ENCODE measurements around the gene FCRL3. TPM values are rescaled to one million over a fixed set of nuclear protein-coding genes. Genes with fewer than 3 reads are reported as not detected.

Gene FCRL3
- total RNA-seq, 4 donors from 2014 or later: 0.21 TPM; not detected in 3

GRCh38 chr1:157641177-157641576, 59.4 kb downstream of the FCRL3 start:
- TF ChIP-seq POLR2A (IDR thresholded peaks at IDR 0.05): no peak
- TF ChIP-seq CTCF (IDR thresholded peaks at IDR 0.05): no peak
- no peaks in the 10 kb centered on the region for H3K36me3 ChIP-seq

GRCh38 chr1:157639800-157640199, 60.8 kb downstream of the FCRL3 start:
- Histone ChIP-seq H3K9me3 (no peaks in the 10 kb centered on the region), H3K27ac (no peak overlapping the region), H3K4me1 (no peaks in the 10 kb centered on the region), H3K36me3 (no peaks in the 10 kb centered on the region), H3K27me3 (no peaks in the 10 kb centered on the region), H3K4me3 (no peak overlapping the region)
- intact Hi-C loops (cut with DNase I; ENCODE audit: low total_unique reads): no loop called here
- no peak for DNase-seq
- TF ChIP-seq CTCF (IDR thresholded peaks at IDR 0.05) (no peak), POLR2A (IDR thresholded peaks at IDR 0.05) (no peak)

More at GRCh38 chr1:157641177-157641576, 59.4 kb downstream of the FCRL3 start:
- Histone ChIP-seq H3K9me3 (no peaks in the 10 kb centered on the region), H3K27me3 (no peaks in the 10 kb centered on the region), H3K4me3 (no peak overlapping the region), H3K4me1 (no peaks in the 10 kb centered on the region), H3K27ac (no peak overlapping the region)
- intact Hi-C loops (cut with DNase I; ENCODE audit: low total_unique reads): no loop called here
- DNase-seq: no peak

- DNase-seq: no peak
- Histone ChIP-seq H3K4me3 (no peak overlapping the region), H3K27me3 (no peaks in the 10 kb centered on the region), H3K9me3 (no peaks in the 10 kb centered on the region), H3K36me3 (no peaks in the 10 kb centered on the region), H3K4me1 (no peaks in the 10 kb centered on the region), H3K27ac (no peak overlapping the region)
- intact Hi-C loops (cut with DNase I; ENCODE audit: low total_unique reads): no loop called here
- TF ChIP-seq CTCF (IDR thresholded peaks at IDR 0.05) (no peak), POLR2A (IDR thresholded peaks at IDR 0.05) (no peak)
These were observed 71.8 kb downstream of the FCRL3 start for GRCh38 chr1:157628773-157629172.

Other genes with a start within 250 kb of the FCRL3 start
- 1 to 10 TPM in 1 of 4 donors, under 1 TPM in 1, not detected in 2; 0.48 to 1.3 TPM for gene FCRL5, start 148.3 kb downstream of the FCRL3 start, total RNA-seq
- not detected for gene FCRL4, start 102.7 kb downstream of the FCRL3 start, total RNA-seq
- gene FCRL2, start 76.4 kb upstream of the FCRL3 start, total RNA-seq: under 1 TPM; 0.51 to 0.67 (median 0.57) TPM
- 1 to 10 TPM in 1 of 4 donors, under 1 TPM in 1, not detected in 2; 0.27 to 1.1 TPM for gene FCRL1, start 119.4 kb upstream of the FCRL3 start, total RNA-seq
- gene CD5L, start 141.0 kb upstream of the FCRL3 start, total RNA-seq: not detected

All from uterus (tissue), 4 donors.